Activated CD4-positive, alpha-beta T cell treated with anti-CD3 and anti-CD28 coated beads, Interleukin-2, amount 50 U/mL, for 4 hours (primary cell): Measurements from ENCODE around the gene FAM13C.

ENCODE experiments used
- DNase-seq, 2 experiments: peaks; one replicate each; pipeline ENCODE4 v3.0.0-alpha.2; 2020

FAM13C gene

GRCh38 chr10:59312247-59312646 is 50.1 kb downstream of the FAM13C start:
- no peak for DNase-seq

GRCh38 chr10:59311025-59311424 is 51.3 kb downstream of the FAM13C start:
- no peak for DNase-seq

DNA sequence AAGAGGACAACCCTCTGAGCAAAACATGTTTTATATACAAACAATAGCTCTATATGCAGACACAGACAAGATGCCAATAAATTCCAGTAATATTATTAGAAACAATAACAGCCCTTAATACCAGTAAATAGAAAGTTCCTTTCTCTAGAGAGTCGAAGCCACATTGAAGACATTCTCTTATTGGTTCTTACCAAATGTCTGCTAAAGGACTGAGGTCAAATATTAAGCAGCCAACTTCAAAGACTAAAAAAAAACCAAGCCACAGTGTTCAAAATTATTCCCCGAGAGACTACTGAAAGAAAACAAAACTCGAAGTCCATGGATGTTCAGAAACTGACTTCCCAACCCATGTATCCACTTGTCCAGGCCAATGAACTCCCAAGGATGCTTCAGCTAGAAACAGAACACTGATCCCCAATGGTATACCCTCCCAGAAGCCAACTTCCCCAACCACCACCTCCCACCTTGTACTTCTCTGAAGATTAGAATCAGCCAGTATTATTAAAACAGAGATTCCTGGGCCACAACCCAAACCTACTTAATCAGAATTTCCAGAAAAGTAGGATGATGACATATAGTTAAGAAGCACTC is 51.9 kb downstream of the FAM13C start:
- DNase-seq: no peak

DNA sequence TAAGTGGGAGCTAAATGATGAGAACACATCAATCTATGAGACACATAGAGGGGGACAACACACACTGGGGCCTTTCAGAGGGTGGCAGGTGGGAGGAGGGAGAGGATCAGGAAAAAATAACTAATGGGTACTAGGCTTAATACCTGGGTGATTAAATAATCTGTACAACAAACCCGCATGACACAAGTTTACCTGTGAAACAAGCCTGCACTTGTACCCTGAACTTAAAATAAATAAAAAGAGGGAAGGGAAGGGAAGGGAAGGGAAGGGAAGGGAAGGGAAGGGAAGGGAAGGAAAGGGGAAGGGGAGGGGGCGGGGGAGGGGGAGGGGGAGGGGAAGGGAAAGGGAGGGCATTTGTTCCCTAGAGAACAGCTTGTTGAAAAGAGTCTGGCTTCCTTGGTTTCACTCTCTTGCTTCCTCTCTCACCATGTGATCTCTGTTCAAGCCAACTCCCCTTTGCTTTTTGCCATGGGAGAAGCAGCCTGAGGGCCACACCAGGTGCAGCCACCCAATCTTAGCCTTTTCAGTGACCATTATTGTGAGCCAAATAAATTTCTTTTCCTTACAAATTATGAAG is 57.7 kb downstream of the FAM13C start:
- no peak for DNase-seq

GRCh38 chr10:59303018-59303417 is 59.3 kb downstream of the FAM13C start:
- DNase-seq: no peak

DNA sequence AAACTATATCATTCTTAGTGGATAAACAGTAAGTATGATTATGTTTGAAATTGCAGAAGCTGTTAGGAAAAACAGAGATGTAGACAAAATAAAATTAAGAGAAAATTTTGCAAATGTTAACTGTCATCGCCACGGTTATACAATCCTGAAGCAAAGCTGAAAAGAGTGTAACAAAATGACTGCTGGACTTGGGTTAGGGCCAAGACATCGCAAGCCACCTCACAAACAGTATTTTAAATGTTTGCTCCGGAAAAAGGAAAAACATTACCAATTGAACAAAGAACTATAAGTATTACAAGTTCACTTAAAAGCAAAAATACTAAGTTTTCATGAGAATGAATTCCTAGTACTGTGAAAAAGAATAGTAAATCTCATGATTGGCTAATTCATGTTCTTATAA is 60.0 kb downstream of the FAM13C start:
- DNase-seq: no peak

DNA sequence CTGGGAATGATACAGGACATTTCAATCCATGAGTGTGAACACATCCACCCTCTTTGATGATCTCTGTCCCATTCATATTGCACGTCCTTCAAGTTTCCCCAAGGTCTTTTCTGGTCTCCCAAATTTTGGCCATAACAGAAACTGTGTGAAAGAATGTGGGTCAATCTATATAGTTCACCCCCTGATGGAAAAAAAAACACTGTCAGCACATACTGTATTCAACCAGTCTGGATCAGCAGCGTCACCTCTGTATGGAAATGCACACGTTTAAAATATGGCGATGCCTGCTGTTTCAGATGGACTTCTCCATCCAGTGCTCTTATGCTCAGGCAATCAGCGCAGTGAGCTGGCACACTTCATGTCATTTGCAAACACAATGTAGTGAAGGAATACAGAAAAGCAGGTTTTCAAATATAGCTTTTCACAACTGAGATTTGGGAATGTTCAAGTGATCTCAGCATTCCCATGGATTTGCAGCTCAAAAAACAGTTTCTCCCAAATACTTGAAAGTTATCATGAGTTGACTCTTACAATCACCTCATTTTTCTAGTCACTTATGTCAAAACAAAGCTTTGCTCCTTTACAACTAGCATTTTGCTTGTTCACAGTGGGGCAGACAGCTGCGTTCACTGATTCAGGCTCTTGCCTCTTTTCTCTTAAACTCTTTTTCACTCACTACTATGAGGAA is 61.1 kb downstream of the FAM13C start:
- no peak for DNase-seq

GRCh38 chr10:59300386-59300785 is 62.0 kb downstream of the FAM13C start:
- DNase-seq: no peak

DNA sequence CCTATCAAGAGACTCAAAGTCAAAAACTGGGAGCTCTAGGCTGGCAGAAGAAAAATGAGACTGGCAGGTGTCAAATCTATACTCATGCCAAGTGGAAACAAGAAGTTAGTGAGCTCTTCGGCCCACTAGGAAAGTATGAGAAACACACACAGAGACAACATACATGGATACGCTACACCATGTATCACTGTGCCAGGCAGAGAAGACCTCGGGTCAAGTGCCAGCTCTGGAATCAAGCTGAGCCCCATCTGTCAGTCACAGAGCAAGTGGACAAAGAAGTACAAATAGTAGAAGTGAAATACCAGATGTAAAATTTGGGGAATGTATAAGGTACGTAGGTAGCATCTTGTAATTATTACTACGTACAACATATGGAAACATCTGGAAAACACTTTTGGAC is 62.4 kb downstream of the FAM13C start:
- DNase-seq: no peak

DNA sequence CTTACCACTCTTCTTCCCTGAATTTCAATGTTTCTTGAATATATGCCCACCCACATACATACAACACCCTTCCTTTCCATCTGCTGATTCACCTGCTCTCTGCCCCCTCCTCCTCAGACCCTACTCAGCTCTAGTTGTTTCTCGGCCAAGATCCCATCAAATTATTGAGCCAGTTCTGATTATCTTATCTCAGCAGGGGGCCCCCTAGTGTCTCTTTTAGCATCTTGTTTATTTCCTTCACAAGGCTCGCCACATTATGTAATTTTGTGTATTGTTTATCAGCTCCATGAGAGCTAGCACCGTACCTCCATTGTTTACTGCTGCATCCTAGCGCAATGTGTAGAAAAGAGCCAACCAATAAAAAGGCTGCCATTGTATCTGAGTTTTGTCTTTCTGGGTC is 71.9 kb downstream of the FAM13C start:
- no peak for DNase-seq

GRCh38 chr10:59289853-59290252 is 72.5 kb downstream of the FAM13C start:
- DNase-seq: no peak

DNA sequence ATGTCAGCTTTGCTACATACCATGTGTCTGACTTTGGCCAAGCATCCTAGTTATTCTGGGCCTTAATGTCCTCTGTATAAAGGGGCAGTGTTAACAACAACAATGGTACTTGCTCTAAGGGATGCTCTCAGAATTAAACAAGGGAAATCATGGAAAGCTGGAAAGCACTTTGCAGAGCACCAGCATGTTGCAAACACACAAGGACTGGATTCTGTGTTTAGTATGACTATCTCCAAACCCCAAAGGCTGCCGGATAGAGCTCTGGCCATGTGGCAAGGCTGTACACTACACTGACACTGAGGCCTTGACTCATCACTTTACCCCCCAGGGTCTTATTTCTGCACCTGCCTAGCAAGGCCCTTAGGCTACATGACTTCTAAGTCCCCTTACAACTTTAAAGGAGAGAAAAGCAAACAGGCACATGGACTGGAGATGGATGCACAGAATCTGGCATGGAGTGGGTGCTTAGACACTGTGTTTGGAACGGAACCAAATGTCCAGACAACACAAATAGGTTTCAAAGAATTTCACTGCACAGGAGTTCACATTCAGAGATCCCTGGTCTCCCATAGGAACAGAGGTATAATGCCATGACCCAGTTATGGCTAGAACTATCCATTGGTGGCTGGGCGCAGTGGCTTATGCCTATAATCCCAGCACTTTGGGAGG is 74.6 kb downstream of the FAM13C start:
- no peak for DNase-seq

DNA sequence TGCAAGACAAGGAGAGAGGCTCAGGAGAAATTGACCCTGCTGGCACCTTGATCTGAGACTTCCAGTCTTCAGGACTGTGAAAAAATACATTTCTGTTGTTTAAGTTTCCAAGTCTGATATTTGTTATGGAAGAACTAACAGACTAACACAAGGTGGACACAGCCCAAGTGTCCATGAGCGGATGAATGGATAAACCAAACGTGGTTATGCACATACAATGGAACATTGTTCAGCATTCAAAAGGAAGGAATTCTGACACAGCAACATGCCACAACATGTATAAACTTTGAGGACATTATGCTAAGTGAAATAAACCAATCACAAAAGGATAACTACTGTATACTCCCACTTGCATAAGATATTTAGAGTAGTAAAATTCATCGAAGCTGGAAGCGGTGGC is 76.5 kb downstream of the FAM13C start:
- no peak for DNase-seq

DNA sequence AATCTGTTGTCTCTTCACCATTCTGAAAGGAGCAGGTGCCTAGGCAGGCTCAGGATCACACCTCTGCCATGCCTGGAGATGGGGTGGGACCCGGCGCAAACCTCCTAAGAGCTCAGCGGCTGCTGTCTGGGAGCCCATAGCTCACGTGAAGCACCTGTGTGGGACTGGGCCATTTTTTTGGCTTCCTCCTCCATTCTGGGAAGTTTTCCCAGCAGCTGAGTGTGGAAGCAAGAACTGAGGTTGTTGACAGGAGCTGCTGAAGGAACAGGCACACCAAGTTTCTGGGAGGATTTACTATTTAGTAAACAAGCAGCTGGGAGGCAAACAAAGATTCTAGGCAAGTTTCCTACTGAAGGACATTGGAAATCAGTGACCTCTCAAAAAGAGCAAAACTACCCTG is 77.3 kb downstream of the FAM13C start:
- DNase-seq: no peak

DNA sequence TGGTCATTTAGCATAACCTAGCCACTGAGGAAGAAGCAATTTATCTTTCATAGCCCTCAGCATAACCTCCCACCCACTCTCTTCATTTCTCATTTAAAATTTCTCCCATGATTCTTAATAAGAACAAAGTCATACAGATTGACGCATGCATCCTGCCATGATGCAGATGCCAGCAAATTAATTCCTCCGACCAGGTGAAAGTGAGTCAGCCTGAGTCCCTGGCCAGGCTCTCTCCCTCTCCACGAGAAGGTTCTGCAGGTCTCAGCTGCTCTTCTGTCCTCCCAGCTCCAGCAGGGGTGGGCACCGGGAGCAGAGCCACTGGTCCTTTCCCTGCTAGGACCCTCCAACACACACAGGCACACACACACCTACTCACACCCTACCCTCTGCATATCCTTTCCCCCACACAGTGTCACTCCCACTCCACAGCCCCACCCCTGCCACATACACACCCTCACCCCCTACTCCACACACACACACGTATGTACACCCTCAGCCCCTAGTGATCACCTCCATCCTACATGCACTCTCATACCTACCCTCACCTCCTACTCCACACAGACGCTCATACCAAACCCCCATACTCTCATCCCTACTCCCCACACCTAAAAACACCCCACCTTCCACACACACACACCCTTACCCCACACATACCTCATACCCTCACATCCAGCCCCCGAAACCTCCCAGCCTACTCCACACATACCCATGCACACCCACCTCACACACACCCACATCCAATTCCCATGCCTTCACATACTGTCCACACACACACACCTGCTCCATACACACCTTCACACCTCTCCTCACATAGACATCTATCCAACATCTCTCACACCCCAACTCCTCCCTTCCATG is 78.0 kb downstream of the FAM13C start:
- DNase-seq: no peak

DNA sequence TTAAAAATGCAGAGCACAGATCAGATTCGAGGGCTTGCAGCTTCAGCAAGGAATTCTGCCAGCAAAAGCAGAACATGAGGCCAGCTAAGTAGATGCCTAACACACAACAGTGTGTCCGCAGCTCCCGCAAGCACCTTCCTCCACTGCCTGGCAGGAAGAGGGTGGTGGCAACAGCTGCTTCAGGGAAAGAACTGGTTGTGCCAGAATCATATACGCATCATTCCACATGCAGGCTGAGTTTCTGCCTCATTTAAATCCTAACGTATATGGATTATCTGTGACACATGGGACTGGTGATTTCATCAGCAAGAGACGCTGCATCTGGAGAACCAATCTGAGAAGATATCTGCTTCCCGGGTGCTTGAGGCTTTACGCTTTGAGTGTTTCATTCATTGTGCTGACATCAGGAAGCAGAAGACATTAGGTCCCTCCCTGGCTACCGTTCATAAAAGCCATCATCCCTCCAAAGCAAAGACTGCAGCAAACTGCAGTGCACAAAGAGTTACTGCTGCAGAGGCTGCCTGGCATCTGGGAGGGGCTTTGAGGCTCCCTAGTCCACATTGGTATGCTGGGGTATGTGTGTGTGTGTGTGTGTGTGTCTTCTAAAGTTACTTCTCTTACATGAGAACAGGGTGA is 78.8 kb downstream of the FAM13C start:
- DNase-seq: no peak

DNA sequence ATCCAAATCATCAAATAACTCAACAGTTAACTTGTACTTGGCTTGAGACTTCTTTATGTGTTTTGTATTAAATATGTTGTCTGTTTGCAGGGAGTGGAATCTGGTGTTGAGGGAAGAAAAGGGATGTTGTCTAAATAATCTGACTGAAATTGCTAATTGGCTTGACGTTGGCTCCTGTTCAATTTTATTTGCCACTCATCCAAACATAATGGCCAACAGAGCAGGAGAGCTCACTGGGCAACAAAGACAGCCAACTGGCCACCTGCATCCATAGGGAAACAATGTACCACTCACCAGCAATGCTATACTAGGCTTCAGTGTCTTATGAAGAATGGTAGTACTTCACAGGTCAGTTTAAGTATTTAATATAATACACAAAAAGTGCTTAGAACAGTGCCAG is 80.5 kb downstream of the FAM13C start:
- no peak for DNase-seq

DNA sequence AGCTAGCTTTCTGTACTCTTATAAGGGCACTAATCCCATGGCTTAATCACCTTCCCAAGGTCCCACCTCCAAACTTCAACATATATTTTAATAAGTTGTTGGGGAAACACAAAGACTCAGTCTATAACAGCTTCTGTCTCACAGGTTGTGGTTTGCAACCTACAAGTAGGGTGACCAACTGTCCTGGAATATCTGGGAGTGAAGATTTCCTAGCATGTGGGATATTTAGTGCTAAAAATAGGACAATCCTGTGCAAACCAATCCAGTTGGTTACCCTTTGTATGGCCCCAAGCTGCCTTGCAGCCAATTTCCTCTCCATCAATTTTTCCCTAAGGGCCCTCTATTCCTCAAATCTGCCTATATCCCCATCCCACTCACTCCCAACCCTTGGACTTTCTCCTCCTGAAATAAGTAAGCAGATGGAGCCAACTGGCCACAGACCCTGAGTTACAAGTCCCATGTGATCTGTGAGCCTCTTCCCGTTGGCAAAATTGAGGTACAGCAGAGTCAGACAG is 82.3 kb downstream of the FAM13C start:
- DNase-seq: no peak

DNA sequence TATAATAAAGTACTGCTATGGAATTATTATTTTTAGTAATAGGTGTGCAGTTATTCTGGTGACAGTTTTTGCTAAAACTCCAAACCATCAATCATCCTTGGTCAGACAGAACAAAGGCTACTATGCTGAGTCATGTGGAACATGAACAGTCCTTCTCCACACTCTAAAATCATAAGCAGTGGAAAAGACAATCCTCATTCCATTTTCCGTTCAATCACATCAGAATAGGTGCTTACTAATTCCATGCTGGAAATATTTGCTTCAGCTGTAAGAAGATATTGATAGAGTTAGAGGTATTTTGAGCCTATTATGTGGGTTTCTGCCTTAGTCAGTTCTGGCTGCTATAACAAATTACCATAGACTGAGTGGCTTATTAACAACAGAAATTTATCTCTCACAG is 82.9 kb downstream of the FAM13C start:
- no peak for DNase-seq

- no peak for DNase-seq
These were observed 85.4 kb downstream of the FAM13C start for GRCh38 chr10:59276919-59277318.

DNA sequence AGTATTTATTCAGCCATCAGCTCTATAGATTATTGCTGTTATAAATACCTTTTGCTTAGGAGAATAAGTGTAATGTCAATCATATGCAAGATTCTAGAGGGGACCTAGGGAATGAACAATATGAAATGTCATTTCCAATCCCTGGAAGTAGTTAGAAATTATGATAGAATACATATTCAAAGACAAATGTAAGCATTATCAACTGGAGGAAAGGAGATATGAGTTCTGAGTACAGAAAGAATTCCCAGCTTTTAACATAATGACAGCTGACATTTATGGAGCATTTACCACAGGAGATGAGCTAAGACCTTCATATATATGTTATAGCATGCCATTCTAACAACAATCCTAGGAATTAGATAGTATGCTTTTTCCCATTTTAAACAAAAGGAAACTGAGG is 86.2 kb downstream of the FAM13C start:
- DNase-seq: no peak

GRCh38 chr10:59273445-59273844 is 88.9 kb downstream of the FAM13C start:
- no peak for DNase-seq
